Activated naive CD8-positive, alpha-beta T cell treated with anti-CD3 and anti-CD28 coated beads, Interleukin-2, amount 50 U/mL, for 24 hours (primary cell): ENCODE results near the gene PID1.

Experiments used
- ATAC-seq: fragments of 150-1000 bp; cut with Tn5 transposase; one replicate; pipeline ENCODE4 v1.10.0; 2021
- DNase-seq: peaks from one replicate; pipeline ENCODE4 v3.0.0; 2021
- H3K27ac Mint-ChIP-seq: one replicate; pipeline ENCODE4 v1.8.0; 2021; ENCODE audit warnings: mild to moderate bottlenecking, mixed read lengths
- H3K27me3 Mint-ChIP-seq: one replicate; pipeline ENCODE4 v1.8.0; 2021; ENCODE audit warnings: mixed read lengths
- H3K36me3 Mint-ChIP-seq: one replicate; pipeline ENCODE4 v1.8.0; 2021; ENCODE audit warnings: low read depth, mixed read lengths
- H3K4me1 Mint-ChIP-seq: one replicate; pipeline ENCODE4 v1.8.0; 2021; ENCODE audit warnings: mixed read lengths
- H3K4me3 Mint-ChIP-seq: one replicate; pipeline ENCODE4 v1.8.0; 2021; ENCODE audit warnings: mild to moderate bottlenecking, moderate library complexity, mixed read lengths
- H3K9me3 Mint-ChIP-seq: one replicate; pipeline ENCODE4 v1.8.0; 2021; ENCODE audit warnings: mixed read lengths

The PID1 gene

DNA sequence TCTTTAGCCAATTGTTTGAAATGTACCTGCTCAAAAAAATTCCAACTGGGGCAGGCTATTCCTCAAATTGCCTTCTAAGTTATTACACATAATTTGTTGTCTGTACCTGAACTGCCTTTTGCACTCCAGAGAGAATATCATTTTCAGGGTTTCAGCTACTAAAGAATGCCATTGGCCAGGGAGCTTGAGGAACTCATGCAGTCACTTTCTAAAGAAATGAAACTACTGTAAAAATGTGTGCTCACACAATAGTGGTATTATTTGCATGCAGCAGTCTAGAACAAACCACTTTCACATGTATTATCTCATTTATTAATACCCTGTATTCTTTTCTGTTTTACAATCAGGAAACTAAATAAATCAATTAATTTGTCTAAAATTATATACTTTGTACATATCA is 152.2 kb downstream of the PID1 start:
- DNase-seq (no peak), ATAC-seq (no peak)

DNA sequence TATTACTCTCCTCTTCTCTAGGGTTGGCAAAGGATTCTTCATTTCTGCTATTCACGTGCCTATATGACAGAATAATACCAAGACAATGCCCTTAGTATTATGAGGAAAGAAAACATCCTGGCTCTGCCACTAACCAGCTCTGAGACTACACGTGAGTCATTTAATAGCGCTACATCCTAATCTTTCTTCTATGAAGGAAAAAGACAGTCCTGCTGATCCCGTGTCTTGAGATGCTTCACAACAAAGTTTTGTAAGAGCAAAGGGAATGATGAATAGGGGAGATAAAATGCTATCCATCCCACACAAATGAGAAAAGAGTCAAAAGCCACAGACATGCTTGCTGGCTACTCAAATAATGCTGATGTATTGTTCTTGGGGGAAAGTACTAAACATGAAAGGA is 152.8 kb downstream of the PID1 start:
- no peaks in the 10 kb centered on the region for H3K9me3 Mint-ChIP-seq
- no peaks in the 10 kb centered on the region for H3K27me3 Mint-ChIP-seq
- no peak overlapping the region for H3K27ac Mint-ChIP-seq
- H3K4me1 Mint-ChIP-seq: no peaks in the 10 kb centered on the region
- no peak overlapping the region for H3K4me3 Mint-ChIP-seq
- DNase-seq (no peak), ATAC-seq (no peak)
- no peaks in the 10 kb centered on the region for H3K36me3 Mint-ChIP-seq

More for the DNA sequence above, 152.2 kb downstream of the PID1 start:
- H3K27ac Mint-ChIP-seq: no peak overlapping the region
- no peaks in the 10 kb centered on the region for H3K36me3 Mint-ChIP-seq
- no peaks in the 10 kb centered on the region for H3K27me3 Mint-ChIP-seq
- no peak overlapping the region for H3K4me3 Mint-ChIP-seq
- no peaks in the 10 kb centered on the region for H3K9me3 Mint-ChIP-seq
- no peaks in the 10 kb centered on the region for H3K4me1 Mint-ChIP-seq

DNA sequence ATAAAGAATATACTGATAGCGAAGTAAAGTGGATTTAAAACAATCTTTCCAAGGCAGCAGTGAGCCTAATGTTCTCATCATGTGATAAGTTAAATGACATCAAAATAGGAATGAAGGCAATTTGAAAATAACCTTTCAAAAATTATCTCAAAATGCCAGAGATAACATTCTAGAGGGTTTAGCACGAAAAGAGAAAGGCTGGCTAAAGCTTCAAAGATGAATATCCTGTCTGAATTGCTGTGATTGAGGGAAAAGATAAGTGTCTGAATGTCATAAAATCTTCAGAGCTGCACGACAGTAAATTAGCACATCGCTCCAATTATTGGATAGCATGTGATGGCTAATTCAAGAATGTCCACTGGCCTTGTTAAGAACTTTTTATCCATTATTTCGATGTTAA is 159.3 kb downstream of the PID1 start:
- H3K4me3 Mint-ChIP-seq: no peak overlapping the region
- peaks cover 4% of the 10 kb centered on the region for H3K9me3 Mint-ChIP-seq
- no peak for ATAC-seq
- no peaks in the 10 kb centered on the region for H3K27me3 Mint-ChIP-seq
- H3K4me1 Mint-ChIP-seq: no peaks in the 10 kb centered on the region
- no peak for DNase-seq
- H3K27ac Mint-ChIP-seq: no peak overlapping the region
- no peaks in the 10 kb centered on the region for H3K36me3 Mint-ChIP-seq

DNA sequence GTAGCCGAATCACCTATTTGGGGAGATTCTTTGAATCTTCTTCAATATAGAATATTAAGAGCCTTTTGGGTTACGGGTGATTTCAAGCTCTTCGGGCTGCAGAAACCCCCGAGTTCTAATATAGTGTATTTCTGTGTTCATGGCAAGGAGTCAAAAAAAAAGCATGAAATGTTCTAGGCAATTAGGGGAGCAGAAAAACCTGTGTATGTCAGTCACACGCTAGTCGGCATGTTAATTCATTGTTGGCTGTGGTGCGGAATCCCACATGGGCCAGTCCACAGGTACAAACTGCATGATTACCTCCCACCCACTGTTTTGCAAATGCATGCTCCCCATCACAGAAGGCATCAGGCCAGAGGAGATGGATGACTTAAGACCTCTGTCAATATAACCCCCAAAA is 161.9 kb downstream of the PID1 start:
- Mint-ChIP-seq H3K27ac (no peak overlapping the region), H3K36me3 (no peaks in the 10 kb centered on the region), H3K4me1 (no peaks in the 10 kb centered on the region), H3K4me3 (no peak overlapping the region), H3K9me3 (peaks cover 4% of the 10 kb centered on the region), H3K27me3 (no peaks in the 10 kb centered on the region)
- no peak for ATAC-seq
- no peak for DNase-seq

DNA sequence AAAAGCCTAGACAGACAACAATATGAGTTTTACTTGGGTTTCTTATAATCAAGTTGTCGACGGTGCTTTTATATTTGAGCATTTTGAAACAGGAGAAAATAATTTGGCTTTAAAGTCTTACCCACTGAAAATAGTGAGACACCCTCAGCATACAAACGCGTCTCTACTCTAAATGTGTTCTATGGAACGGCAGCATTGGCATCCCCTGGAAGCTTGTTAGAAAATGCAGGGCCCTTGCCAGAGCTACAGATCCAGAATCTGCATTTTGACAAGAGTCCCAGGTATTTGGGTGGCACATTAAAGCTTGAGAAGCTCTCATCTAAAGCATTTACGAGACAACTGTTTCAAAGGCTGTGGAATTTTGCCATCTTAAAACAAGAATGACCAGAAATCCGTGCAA is 163.5 kb downstream of the PID1 start:
- H3K4me1 Mint-ChIP-seq: no peaks in the 10 kb centered on the region
- H3K9me3 Mint-ChIP-seq: peaks cover 4% of the 10 kb centered on the region
- H3K27ac Mint-ChIP-seq: no peak overlapping the region
- no peaks in the 10 kb centered on the region for H3K36me3 Mint-ChIP-seq
- H3K4me3 Mint-ChIP-seq: no peak overlapping the region
- no peak for DNase-seq
- no peak for ATAC-seq
- no peaks in the 10 kb centered on the region for H3K27me3 Mint-ChIP-seq

DNA sequence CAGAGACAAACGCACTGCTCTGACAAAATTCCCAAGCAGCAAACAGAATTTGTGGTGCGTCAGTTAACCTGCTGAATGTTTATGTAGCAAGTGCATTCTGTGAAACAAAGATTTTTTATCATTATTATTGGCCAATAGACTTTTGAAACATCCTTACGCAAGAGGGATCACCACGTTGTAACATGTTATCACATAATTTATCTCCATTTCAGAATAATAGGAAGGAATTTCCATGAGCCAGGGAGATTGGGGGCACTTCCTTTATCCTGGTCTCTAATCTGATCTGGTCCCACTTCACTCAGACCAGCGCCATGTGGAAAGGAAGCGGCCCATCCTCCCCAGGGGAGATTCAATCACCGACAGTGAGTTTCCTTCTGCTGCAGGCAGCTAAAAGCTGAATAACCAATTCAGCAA is 166.1 kb downstream of the PID1 start:
- DNase-seq: no peak
- Mint-ChIP-seq H3K4me1 (no peaks in the 10 kb centered on the region), H3K27ac (no peak overlapping the region), H3K4me3 (no peak overlapping the region), H3K27me3 (no peaks in the 10 kb centered on the region), H3K36me3 (no peaks in the 10 kb centered on the region), H3K9me3 (peaks cover 4% of the 10 kb centered on the region)
- ATAC-seq: no peak

DNA sequence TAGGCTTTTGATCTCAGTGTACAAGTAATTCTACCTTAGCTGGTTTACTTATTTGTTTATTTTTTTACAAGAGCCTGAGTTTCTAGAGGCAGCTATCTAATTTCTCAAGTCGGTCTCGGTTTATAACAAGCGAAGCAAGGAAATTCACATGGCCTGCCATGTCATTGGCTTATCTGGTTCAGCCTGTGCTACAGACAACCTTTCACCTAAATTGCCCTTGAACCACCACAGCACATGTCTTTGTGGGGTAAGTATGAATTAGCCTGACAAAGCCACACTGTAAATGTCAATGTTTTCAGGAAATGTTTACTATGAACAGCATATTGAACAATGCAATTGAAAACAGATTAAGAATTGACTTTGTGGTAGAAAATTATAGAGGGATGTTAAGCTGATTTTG is 167.1 kb downstream of the PID1 start:
- H3K27me3 Mint-ChIP-seq: no peaks in the 10 kb centered on the region

DNA sequence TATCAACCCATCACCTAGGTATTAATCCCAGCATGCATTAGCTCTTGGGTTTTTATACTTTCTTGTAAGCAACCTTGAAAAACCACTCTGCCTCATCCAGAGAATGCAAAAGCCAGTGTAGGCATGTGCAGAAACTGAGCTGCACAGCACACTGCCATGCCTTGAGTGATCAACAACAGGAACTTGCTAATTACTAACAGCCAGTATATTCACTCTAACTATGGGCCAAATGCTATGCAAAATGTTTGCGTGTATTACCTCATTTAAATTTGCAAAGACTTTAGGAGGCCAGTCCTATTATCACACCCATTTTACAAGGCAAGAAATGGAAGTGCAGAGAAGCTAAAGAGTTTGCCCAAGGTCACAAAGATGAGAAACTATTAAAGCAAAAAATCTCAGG is 169.8 kb downstream of the PID1 start:
- no peak overlapping the region for H3K4me3 Mint-ChIP-seq
- H3K4me1 Mint-ChIP-seq: no peaks in the 10 kb centered on the region
- ATAC-seq: no peak
- no peak overlapping the region for H3K27ac Mint-ChIP-seq
- no peaks in the 10 kb centered on the region for H3K36me3 Mint-ChIP-seq
- no peak for DNase-seq
- H3K9me3 Mint-ChIP-seq: no peaks in the 10 kb centered on the region
- H3K27me3 Mint-ChIP-seq: no peaks in the 10 kb centered on the region

More for the DNA sequence above, 167.1 kb downstream of the PID1 start:
- no peak for ATAC-seq
- no peak overlapping the region for H3K27ac Mint-ChIP-seq
- no peaks in the 10 kb centered on the region for H3K4me1 Mint-ChIP-seq
- DNase-seq: no peak
- H3K36me3 Mint-ChIP-seq: no peaks in the 10 kb centered on the region
- H3K4me3 Mint-ChIP-seq: no peak overlapping the region
- no peaks in the 10 kb centered on the region for H3K9me3 Mint-ChIP-seq

DNA sequence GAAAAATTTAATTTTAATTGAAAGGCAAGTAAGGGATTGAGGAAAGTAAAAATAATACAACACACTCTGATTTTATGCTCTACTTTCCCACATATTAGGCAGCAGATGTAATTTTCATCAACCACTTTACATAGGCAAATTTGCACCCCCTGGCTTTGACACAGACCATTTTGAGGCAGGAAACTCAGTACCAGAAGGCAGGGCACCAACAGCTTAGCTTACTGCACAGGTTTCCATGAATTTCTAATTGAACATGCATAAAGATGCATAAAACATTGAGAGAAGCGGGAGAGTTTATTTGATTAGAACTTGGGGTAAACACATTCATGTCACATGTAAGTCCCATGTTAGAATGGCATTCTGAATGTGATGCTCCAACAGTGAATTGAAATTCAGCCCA is 171.9 kb downstream of the PID1 start:
- H3K9me3 Mint-ChIP-seq: no peaks in the 10 kb centered on the region
- no peaks in the 10 kb centered on the region for H3K4me1 Mint-ChIP-seq
- no peak overlapping the region for H3K4me3 Mint-ChIP-seq
- ATAC-seq: no peak
- H3K36me3 Mint-ChIP-seq: no peaks in the 10 kb centered on the region
- no peaks in the 10 kb centered on the region for H3K27me3 Mint-ChIP-seq
- no peak for DNase-seq
- no peak overlapping the region for H3K27ac Mint-ChIP-seq

DNA sequence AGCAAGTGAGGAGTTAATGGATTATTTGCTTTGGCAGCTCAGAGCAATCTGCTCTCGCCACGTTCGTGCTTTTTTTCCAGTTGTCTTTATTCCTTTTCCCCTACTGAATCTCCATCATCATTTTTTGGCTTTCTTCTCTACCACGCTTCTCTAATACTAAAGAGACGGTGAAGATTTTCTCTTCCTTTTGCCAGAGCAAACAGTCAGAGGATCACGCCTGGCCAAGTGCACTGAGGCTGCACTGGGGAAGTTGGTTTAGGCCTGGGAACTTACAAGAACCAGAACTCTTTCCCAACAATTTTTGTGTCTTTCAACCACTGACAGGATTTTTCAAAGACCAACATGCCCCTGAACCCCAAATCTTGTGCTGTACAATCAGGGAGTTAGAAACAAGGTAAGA is 172.3 kb downstream of the PID1 start:
- H3K27ac Mint-ChIP-seq: no peak overlapping the region
- H3K9me3 Mint-ChIP-seq: no peaks in the 10 kb centered on the region
- no peaks in the 10 kb centered on the region for H3K36me3 Mint-ChIP-seq
- H3K4me1 Mint-ChIP-seq: no peaks in the 10 kb centered on the region
- ATAC-seq (no peak), DNase-seq (no peak)
- H3K27me3 Mint-ChIP-seq: no peaks in the 10 kb centered on the region
- H3K4me3 Mint-ChIP-seq: no peak overlapping the region

DNA sequence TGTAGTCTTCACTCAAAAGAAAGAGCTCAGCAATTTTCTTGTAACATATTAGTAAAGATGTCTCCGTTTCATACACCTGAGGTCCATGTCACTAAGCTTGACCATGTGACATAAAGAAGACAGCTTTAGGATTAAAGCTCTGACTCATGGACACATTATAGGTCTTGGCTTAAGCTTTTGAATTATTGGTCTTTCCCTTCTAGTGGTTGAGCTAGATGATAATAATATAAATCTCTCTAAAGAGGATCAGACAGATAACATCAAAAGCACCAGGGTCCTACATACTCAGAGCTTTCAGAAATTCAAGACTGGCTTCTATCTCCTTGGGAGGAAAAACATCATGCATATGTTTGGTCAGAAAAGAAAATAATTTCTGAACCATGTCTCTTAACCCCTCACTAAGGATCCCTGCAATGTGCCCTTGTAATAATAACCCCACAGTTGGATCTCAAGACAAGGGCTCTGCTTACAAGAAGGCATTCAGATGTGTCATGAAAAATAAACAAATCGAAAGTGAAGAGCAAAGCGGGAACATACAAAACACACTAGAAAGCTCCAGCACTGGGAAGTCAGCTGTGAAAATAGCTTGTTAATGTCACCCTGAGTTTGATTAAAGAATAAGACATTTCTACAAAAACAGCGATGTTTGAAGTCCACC is 174.5 kb downstream of the PID1 start:
- Mint-ChIP-seq H3K4me1 (no peaks in the 10 kb centered on the region), H3K4me3 (no peak overlapping the region), H3K27ac (no peak overlapping the region), H3K9me3 (no peaks in the 10 kb centered on the region), H3K36me3 (no peaks in the 10 kb centered on the region), H3K27me3 (no peaks in the 10 kb centered on the region)
- ATAC-seq (no peak), DNase-seq (no peak)

DNA sequence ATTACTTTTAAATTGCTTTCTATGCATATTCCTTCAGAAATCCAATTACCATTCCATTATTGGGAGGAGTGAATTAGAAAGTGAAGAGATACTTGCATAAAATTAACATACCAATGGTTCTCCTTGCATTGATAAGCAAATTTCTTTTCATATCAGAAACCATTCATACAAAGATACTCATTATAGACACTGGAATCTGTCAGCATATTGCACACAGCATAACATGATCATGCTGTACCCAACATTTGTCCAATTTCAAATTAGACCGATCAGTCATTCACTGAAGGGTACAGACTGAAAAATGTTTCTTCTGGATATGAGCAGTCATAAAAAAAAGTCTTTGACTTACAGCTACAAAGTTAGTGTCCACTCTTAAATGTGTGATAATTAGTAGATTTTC is 175.6 kb downstream of the PID1 start:
- Mint-ChIP-seq H3K9me3 (no peaks in the 10 kb centered on the region), H3K4me1 (no peaks in the 10 kb centered on the region), H3K27ac (no peak overlapping the region), H3K36me3 (no peaks in the 10 kb centered on the region), H3K4me3 (no peak overlapping the region), H3K27me3 (no peaks in the 10 kb centered on the region)
- ATAC-seq: no peak
- DNase-seq: no peak

DNA sequence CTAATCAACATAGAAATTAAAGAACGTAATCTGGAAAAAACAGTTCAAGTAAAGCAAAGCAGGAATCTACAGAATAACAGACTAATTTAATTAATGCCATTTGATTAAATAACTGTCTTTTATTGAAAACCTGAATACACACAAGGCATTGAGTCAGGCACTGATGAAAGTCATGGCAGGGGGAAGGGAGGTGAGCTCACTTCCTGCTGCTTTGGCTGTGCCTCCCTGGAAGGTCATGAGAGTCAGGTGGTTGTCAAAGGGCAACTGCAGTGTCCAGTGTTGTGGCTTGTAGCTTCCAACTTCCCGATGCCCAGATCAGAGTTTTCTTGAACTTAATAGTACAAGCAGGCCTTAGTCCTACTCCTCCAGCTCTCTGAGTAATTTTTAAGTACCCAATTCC is 180.9 kb downstream of the PID1 start:
- Mint-ChIP-seq H3K27ac (no peak overlapping the region), H3K4me1 (no peaks in the 10 kb centered on the region), H3K36me3 (no peaks in the 10 kb centered on the region), H3K9me3 (no peaks in the 10 kb centered on the region), H3K27me3 (no peaks in the 10 kb centered on the region), H3K4me3 (no peak overlapping the region)
- DNase-seq: no peak
- ATAC-seq: no peak

DNA sequence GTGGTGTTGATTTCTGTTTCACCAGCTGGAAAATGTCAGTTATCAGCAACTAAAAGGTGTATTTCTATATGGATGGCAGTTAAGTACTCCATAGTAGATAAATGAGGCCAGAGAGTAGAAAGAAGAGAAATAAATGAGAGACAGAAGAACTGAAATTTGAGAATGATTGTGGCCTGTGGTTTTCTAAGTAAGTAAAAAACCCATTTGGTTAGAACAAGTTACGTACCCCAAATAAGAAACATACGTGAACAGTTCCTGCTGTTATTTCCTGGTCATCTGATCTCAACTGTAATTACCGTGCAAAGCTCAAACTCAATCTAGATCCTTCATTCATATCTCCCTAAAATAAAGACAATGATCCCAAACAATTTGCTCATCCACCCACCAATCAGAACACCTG is 181.3 kb downstream of the PID1 start:
- Mint-ChIP-seq H3K9me3 (no peaks in the 10 kb centered on the region), H3K27ac (no peak overlapping the region), H3K27me3 (no peaks in the 10 kb centered on the region), H3K36me3 (no peaks in the 10 kb centered on the region), H3K4me3 (no peak overlapping the region), H3K4me1 (no peaks in the 10 kb centered on the region)
- DNase-seq (no peak), ATAC-seq (no peak)

DNA sequence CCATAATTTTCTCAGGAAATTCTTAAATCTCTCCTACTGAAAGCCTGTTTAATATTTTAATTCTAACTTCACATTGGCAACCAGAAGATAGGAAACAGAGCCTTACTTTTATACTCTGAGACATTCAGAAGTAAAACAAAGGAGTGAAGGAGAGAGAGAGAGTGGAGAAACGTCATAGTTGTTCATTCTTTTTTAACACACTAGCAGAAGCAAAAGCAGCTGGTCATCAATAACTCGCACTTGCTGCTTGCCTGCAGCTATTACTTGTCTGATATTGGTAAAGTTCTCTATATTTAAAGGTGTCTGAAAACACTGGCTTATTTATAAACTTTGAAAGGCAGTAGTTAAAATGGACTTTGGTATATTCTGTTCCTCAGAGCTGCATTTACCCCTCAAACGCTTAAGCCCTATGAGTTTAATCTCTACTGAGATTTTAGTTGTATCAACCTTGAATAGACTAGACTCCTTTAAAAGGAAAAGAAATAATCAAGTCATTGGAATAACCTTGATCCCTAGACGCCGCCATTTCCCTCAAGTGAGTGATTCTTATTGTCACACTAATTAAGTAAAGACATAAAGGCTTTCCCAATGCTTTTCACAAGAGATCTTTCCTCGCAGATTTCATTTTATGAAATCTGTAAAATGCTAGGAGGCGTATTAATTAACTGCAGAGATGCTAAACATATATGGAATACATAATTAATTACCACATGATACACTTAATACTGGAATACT is 182.0 kb downstream of the PID1 start:
- Mint-ChIP-seq H3K27ac (no peak overlapping the region), H3K9me3 (no peaks in the 10 kb centered on the region), H3K4me1 (no peaks in the 10 kb centered on the region), H3K27me3 (no peaks in the 10 kb centered on the region), H3K4me3 (no peak overlapping the region), H3K36me3 (no peaks in the 10 kb centered on the region)
- ATAC-seq: no peak
- DNase-seq: no peak

DNA sequence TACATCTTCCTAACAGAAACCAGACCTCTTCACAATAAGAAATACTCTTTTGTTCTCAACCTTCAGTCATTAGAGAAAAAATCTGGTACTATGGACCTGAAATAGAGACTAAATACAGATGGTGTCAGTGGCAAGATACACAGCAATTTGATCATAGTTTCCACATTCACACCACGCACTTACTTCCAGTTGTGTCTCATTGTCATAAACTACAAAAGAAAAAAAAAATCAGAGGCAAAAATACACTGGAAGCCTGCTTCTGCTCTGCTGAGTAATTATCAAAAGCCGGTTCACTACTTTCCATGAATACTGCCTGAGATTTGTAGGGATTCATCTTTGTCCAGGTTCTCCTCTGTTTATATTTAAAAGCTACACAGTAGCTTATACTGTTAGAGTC is 182.6 kb downstream of the PID1 start:
- Mint-ChIP-seq H3K27ac (no peak overlapping the region), H3K4me3 (no peak overlapping the region), H3K27me3 (no peaks in the 10 kb centered on the region), H3K36me3 (no peaks in the 10 kb centered on the region), H3K9me3 (no peaks in the 10 kb centered on the region), H3K4me1 (no peaks in the 10 kb centered on the region)
- DNase-seq (no peak), ATAC-seq (no peak)
